GM10266 (cell line): ENCODE measurements around the gene KANK3.
"Not testable (repeated sequence)": the region's sequence is repeated elsewhere in the genome, so short reads cannot be mapped to it uniquely, and the experiment has no call there.

Source experiments
- DNase-seq: peaks from one replicate; pipeline ENCODE4 v3.0.0; 2012; ENCODE audit errors: extremely low spot score
- CTCF ChIP-seq: IDR thresholded peaks from 2 replicates; pipeline ENCODE4 v1.5.1; 2012; ENCODE audit warnings: mild to moderate bottlenecking, low read depth; ENCODE audit not compliant: control insufficient read depth, insufficient read depth; ENCODE audit errors: missing control alignments

Gene KANK3

GRCh38 chr19:8321067-8321985, 21.7 kb downstream of the KANK3 start, which contains the start of the genes NDUFA7 and RPS28:
Gene NDUFA7 (minus strand): TSS chr19:8321375. CDS start chr19:8321358, 17 bp downstream.
Gene RPS28 (plus strand): TSS chr19:8321496. CDS start chr19:8321531, 35 bp downstream.
- peak; percentile 66 for TF ChIP-seq CTCF
- DNase-seq, result peak; percentile 95

DNA sequence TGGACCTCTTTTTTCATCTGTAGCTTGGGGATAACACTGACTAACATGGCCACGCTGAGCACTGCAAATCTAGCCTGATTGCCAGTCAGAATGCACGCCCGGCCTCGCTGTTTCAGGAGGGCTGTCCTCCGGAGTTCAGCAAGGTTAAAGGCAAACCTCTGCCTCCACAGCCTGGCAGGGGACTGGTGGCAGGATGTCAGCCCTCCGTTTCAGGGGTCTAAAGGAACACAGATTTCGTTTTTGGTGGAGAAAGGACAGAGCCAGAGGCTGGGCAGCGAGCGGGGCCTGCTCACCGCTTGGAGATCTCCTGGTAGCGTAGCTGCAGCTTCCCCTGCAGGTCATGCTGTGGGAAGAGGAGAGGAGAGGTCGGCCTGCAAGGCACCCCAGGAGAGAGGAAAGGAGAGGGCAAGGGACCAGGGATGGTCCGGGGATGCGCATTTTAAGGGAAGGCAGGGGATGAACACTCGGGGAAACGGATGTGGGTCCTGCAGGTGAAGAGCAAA, 22.4 kb downstream of the KANK3 start:
- peak; percentile 6 for TF ChIP-seq CTCF
- DNase-seq, result no peak

DNA sequence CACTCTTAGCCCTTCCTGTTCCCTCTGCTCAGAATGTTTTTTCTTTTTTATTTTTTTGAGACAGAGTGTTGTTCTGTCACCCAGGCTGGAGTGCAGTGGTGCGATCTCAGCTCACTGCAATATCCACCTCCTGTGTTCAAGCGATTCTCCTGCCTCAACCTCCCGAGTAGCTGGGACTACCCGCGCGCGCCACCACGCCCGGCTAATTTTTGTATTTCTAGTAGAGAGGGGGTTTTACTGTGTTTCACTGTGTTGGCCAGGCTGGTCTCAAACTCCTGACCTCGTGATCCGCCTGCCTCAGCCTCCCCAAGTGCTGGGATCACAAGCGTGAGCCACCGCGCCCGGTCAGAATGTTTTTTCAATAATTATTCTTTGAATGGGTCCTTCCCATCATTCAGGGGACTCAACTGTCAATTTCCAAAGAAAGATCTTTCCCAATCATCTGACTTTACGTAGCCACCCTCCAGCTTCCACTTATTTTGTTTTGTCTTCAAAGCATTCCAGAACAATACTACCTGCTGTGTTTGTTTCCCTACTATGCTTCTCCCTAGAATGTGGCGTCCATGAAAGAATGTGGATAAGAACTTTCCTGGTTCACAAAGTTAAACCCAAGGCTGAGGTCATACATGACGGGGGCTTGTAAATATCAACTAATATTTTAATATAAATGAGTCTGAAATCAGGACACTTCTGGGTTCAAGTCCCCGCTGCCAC, 23.1 kb downstream of the KANK3 start:
- DNase-seq, result no peak
- no peak for TF ChIP-seq CTCF

DNA sequence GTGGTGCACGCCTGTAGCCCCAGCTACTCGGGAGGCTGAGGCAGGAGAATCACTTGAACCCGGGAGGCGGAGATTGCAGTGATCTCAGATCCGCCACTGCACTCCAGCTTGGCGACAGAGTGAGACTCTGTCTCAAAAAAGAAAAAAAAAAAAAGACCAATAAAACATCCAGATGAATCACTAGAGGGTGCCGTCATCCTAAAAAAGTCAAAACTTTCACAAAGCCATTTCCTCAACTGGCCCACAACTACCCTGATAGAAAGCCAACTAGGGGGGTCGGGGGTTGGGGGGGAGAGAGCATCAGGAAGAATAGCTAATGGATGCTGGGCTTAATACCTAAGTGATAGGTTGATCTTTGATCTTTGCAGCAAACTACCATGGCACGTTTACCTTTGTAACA, 24.2 kb downstream of the KANK3 start:
- DNase-seq, result not testable (repeated sequence)

DNA sequence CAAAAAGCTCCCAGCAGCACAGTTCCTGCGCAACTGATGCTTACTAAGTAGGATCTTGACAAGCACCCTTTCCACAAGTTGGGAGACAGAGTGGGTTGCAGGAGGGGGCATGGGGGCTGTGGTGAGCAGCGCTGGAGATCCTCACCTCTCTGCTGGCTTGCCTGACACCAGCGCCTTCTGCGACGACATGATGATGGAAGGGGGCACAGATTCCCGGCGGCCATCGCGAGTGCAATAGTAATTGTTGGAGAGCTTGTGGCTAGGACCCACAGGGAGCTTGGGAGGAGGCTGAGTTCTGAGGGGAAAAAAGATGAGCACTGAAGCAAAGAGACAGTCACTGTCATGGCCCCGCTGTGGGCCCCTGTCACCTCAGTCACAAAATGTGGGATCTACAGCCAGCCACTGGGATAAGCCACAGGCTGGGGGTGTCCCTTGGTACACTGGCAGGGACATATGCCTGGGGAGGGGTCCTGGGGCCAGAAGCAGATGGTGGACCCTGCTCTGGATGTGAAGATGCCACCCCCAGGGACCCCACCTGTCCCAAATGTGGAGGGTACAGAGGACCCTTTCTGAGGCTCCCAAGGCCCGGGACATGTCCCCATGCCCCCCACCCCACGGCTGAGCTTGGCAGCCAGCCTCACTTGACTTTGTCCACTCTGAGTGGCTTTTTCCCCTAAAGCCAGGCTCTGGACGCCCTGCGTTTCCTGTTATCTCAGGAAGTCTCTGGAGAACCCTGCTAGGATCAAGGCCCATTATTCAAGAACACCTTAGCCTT, 26.5 kb downstream of the KANK3 start:
- DNase-seq, result no peak
- no peak for TF ChIP-seq CTCF

DNA sequence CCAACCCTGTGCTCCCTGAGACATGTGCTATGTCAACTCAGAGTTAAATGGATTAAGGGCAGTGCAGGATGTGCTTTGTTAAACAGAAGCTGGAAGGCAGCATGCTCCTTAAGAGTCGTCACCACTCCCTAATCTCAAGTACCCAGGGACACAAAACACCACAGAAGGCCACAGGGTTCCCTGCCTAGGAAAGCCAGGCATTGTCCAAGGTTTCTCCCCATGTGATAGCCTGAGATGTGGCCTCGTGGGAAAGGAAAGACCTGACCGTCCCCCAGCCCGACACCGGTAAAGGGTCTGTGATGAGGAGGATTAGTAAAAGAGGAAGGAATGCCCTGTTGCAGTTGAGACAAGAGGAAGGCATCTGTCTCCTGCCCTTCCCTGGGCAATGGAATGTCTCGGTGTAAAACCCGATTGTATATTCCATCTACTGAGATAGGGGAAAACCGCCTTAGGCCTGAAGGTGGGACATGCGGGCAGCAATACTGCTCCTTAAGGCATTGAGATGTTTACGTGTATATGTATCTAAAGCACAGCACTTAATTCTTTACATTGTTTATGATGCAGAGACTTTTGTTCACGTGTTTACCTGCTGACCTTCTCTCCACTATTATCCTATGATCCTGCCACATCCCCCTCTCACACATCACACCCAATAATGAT, 28.0 kb downstream of the KANK3 start:
- not testable (repeated sequence) for DNase-seq

GRCh38 chr19:8311461-8312260, 31.4 kb downstream of the KANK3 start:
- no peak for DNase-seq
- no peak for TF ChIP-seq CTCF
